Midbrain (tissue), 1 donor: ENCODE data around the gene SLC6A3.

Source experiments
- DNase-seq: peaks from one replicate; lab custom pipeline; 2025; lab: John Stamatoyannopoulos, UW

The SLC6A3 gene

DNA sequence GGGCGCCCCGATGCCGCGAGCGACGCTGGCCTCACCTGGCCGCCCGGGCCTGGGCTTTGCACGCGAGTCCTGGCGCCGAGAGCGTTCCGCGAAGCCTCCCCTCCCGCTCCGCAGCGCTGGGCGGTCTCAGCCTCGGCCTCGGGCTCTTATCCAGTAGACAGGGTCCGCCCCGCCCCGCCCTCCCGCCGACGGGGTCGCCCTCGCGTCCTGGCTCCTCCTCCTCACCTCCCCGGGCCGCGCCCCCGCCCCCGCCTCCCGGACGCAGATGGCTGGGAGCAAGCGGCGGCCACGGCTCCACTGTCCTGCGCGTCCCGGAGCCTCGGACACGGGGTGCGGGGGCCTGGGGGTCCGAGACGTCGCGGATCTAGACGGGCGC, at the start of gene SLC6A3:
TSS of gene SLC6A3 (minus strand) at position 128 of the 376 bp plus-strand sequence. CDS start 2,243 bp downstream, outside the sequence.
- DNase-seq = no peak

DNA sequence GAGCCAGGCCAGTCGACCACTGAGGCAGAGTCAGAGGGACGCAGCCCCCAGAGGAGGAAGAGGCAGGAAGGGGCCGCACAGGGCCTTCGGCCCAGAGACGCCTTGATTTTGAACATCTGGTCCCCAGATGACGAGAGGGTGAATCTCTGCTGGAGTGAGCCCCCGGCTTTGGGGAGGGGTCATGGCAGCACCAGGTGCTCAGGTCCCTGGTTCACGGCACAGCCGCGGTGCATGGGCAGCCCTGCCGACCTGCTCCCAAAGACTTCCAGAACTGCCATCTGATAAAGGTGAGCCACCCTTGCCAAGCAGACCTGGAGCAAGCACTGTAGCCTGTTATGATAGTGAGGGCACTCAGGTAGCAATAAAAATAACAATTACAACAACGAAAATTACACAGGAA, 48.7 kb upstream of the SLC6A3 start:
- DNase-seq = no peak

DNA sequence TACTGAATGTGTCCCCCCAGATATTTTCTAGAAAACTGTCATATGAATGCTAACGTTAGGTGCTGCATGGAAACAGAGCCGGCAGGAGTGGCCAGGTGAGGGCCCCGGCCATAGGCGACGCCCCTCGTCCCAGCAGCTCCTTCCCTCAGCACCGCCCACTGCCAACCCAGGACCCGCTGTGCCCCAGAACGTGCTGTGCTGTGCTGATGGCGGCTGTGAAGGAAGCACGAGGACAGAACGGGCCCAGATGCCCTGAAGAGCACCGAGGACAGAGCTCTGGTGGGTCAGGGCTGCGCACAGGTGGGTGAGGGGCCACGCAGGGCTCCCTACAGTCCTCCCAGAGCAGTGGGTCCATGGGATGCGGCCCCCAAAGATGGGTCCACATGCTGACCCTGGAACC, 48.2 kb upstream of the SLC6A3 start:
- DNase-seq = no peak

DNA sequence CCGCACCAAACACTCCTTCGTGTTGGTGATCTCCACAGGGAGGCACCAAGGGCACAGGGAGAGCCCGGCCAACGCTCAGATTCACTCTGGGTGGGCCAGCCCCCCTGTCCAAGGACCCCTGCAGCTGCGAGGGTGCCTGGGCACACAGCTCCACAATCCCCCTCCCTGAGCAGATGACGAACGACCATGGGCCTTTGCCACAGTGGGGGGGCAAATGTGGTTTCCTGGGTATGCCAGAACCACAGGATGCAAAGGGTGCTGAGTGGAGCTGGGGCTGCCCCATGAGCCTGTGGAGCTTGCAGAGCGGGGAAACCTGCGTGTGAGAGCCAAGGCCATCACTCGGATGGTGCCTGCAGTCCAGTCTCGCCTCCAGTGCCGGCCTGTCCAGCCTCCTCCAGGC, 47.5 kb upstream of the SLC6A3 start:
- DNase-seq = no peak

DNA sequence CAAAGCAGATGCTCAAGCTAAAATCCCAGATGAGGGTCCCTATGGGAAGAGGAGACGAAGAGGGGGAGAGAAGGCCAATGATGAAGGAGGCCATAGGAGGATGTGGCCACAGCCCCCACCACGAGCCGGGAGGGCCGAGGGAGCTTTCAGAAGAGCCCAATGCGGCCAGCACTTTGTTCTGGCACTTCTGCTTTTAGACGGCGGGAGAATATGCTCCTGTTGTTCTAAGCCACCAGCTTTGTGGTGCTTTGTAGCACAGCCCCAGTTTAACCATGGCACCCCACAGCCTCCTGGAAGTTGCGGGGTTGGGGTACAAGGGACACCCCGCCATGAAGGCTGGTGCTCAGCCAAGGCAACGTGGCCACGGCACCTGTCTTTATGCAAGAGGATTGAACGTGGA, 45.1 kb upstream of the SLC6A3 start:
- no peak for DNase-seq

DNA sequence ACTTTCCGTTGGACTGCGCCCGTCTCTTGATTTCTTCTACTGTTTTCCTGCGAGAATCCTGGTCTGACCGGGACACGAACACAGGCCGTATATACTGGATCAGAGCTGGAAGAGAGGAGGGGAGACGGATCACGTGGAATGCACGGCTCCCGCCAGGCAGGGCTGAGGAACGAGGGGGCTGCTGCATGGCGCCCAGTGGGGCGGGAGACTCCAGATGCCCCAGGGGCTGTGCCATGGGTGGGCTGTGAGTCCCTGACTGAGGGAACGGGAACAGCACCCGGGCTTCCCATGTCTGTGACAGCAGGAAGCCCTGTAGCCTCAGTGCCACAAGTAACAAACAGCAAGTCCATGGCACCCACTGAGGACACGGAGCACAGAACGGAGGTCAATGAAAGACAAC, 44.5 kb upstream of the SLC6A3 start:
- DNase-seq = no peak

DNA sequence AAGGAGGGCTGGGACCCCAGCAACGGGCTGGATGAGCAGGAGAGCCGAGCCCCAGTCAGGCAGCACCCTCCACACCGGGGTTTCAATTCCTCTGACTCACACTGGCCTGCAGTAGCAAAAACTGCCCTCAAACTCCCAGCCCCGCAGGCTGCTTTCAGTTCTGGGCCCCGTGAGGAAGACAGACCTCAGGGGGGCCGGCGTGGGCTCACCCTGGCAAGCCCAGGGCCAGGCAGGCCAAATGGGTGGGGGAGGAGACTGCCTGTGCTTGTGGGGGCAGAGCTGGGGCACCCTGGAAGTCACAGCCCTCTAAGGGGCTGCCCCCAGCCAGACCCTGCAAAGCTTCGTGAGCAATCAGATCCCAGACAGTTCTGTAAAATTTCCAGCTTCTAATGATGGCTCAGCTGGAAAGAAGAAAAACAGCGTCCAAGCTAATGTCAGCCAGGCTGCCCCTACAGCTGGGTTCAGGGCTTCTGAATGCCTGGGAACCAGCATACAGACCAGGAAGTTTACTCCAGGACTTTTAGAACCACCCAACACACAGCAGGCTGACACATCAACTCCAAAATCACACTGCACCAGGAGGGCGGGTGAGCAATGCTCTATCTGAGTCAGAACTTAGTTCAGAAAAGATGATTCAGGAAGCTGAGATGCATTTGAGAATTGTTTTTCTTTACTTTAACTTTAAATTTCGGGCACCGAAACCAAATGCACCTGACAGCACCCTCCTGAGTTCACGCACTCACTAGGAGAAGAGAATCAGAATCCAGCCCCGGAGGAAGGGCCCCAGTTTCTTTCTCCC, 43.8 kb upstream of the SLC6A3 start:
- DNase-seq = no peak

DNA sequence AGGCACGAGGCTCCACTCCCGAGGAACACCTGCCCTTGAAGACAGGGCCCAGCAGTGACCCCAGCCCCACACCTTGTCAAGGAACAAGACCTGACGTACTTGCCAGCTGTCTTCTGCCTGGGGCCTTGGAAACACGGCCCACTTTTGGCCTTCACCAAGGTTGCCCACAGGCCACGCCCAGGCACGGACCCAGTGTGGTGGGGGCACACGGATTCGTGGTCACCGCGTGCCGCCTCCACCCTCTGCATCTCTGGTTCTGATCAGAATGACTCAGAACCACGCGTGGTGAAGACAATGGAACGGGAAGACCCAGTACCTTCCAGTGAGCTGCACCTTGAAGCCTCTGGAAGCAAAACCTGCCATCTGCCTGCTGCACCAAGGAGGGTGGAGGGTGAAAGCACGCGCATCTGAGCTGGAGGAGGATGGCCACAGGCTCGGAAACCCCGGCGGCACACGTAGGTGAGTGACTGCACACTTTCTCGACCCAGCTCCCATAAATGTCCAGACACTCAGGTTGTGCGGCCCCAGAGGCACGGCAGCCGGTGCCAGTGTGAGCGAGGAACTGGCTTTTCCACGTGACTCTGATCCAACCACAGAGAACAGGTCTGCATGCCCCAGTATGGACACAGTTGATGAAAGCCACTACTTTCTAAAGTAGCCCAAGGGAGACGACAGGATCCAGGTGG, 42.0 kb upstream of the SLC6A3 start:
- DNase-seq = no peak

DNA sequence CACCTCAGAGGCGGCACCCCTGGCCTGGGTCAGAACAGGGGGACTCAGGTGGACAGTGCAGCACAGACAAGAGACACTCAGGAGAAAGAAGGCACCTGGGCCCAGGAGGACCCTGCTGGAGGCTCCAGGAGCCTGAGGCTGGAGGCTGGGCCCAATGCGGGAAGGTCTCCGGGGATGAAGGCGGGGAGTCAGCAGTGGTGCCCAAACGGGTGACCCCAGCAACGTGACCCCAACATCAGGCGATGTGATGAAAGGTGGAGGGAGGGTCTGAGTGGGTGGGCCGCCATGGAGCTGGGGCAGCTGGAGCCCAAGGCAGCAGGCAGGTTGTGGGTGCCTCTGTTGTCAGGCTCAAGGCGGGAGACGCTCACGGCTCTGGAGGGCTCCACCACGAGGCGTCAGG, 41.0 kb upstream of the SLC6A3 start:
- no peak for DNase-seq

DNA sequence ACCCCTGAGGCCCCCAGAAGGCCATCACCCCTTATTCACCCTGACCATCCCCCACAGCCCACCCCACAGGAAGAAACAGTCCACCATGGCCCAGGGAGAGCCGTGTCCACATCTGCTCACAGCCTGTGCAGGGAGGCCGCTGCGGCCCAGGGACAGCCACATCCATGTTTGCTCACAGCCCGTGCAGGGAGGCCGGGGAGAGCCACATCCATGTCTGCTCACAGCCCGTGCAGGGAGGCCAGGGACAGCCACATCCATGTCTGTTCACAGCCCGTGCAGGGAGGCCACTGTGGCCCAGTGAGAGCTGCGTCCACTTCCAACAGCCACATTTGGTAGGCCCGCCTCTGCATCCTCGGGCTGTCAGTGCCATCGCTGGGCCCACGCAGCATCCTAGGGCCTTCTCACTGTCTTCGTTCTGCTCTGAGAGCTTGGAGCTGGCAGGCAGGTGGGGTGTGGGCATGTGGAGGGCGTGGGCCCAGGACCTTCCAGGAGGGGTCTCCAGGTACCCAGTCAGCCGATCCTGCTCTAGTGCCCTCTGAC, 40.4 kb upstream of the SLC6A3 start:
- DNase-seq = no peak

DNA sequence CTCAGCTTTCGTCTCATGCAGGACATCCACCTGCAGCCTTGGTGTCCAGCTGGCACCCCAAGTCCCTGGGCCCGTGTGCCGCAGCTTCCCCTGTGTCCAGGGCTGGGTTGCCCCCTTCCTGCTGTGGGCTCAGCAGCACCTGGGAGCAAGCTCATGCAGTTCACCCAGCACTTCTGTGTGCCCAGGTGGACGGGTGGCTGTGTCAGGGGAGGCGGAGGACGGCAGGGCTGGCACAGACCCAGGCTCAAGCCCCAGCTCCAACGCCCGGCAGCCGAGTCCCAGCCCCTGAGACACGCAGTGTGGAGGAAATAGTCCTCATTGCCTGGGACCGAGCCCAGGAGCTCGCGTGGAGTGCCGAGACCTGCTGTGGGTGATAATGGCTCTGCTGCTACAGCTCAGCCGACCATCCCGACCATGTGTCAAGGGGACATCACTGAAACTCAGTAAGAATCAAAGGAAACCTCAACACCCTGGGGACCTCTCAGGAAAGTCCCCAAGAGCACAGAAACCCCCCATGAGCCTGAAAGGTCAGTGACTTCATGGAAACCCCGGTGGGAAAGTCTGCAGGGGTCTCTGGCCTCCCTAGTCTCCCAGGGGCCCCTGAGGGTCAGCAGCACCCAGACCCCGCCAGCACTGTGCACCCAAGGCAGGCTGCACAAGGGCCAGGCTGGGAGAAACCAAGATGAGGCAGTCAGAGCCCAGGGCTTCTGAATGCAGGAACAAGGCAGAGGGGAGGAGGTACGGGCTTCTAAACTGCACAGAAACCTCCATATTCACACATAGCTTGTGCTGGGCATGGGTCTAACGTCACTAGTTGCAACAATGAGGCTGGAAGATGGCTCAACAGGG, 39.7 kb upstream of the SLC6A3 start:
- DNase-seq = no peak

DNA sequence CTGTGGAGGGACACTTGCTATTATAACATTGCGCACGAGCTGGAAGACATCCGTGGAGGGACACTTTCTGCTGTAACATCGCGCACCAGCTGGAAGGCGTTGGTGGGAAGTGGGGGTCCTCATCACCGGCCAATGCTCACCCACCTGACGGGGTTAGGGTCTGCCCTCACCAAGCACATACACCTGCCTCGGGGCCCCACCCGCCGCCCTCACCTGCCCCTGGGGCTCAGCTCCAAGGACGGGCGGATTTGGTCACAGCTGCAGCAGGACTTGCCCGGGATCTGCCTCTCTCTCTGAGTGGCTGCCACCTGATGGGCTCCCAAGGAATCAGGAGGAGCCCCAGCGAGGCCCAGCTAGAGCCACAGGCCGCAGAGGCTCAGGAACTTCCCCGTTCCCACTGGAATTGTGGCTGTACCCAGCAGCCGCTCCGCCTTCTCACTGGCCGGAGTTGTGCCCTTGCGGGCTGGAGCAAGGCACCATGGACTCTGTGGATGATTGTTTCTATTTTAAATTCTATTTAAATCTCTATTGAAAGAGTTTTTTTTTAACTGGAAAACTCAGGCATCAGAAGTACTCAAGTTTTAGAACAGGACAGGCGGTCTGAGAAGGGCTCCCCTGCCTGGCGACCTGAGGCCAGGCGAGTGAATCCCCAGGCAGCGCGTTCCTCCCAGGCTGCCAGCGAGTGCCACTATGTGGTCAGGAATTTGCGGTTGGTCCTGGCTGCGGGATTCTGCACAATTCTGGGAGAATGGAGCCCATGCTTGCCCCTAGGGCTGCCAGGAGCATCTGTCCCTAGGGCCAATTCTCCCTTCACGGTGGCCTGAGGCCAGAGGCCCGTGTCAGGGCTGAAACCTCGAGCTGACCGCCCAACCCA, 38.9 kb upstream of the SLC6A3 start:
- no peak for DNase-seq

DNA sequence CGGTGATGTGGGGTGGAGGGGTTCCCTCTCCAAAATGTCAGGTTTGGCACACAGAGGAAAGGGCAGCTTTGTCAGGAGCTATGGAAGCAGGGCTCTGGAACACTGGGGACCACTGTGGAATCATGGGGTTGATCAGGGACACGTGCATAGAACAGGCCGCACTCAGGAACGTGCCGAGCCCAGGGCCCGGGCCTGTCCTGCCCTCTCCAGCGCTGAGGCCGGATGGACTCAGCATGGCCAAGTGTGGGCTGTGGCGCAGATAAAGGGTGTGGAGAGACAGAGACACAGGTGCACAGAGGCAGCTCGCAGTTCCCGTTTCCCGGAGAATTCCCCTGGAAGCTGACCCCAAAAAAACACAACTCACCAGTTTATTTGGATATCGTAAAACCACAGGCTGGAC, 37.8 kb upstream of the SLC6A3 start:
- no peak for DNase-seq

DNA sequence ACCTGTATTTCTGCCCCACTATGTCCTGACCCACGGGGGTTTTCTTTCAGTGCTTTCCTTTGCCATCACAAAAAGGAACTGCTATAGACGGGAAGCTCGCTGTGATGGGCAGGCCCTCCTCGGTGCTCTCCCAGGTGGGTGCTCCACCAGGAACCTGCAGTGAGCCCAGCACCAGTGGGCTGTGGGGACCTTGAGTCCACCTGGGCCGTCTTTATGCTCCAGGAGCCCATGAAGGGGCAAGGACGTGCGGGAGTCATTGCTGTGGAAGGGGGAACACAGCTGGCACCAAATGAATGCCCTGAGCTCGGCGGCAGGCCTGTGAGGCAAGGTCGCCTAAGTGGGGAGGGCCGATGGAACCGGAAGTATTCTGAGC, 36.7 kb upstream of the SLC6A3 start:
- DNase-seq = no peak

DNA sequence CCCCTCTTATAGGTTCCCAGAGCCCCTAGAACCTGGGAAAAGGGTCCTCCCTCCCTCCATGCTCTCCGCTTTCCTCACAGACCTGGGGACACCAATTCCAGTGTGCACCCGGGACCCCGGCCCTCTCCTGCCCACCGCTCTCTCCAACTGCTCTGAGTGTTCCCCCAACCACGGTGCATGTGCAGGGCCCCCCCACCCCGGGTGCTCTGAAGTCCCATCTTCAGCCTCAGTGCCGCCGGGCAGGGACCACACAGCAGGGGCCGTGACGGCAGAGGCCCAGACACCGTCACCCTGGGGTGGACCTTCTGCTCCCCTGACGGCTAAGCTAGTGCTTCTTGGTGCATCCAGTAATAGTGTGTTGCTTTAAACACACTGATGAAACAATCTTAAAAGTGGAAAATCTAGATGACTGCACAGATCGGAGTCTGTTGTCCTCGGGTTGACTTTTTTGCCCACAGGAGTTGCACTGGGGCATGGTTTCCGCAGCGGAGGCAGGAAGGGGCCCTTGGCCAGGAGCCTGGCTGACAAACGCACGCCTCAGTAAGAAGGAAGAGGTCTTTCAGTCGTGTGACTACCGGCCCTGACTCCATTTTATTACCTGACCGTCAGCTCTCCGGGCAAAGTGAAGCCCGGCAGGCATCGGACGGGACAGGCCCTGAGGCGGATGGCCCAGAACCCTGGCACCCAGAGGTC, 36.2 kb upstream of the SLC6A3 start:
- DNase-seq = no peak

DNA sequence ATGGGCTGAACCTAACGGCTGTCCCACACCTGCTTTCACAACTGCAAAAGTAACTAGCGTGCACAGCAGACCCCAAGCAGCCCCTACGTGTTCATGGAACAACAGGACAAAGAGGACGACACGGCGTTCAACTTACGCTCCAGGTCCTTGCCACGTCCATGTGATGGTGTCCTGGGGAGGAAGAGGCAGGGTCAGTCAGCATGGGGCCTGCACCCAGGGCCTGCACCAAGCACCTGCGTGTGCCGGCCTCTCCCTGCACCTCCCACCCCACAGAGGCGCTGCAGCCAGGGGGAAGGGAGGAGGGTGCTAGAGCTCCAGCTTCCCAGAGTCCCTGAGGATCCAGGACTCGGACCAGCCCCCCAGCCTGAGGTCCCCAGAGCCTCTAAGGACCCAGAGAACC, 35.6 kb upstream of the SLC6A3 start:
- no peak for DNase-seq

DNA sequence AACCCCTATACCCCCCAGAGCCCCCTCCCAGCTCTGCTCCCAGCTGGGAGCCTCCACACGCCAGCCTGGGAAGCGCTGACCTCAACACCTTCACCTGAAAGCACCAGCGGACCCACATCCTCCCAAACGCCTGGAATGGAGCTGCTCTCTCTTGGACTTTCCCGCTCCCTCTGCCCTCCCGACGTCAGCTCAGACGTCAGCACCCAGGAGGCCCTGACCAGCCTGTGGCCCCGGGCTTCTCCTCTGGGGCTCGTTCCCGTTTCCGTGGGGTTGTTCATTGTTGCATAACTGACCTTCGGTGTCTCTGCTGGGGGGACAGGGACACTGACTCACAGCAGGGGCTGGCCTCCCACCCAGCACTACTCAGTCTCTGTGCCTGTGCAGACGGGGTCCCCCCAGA, 35.0 kb upstream of the SLC6A3 start:
- no peak for DNase-seq

DNA sequence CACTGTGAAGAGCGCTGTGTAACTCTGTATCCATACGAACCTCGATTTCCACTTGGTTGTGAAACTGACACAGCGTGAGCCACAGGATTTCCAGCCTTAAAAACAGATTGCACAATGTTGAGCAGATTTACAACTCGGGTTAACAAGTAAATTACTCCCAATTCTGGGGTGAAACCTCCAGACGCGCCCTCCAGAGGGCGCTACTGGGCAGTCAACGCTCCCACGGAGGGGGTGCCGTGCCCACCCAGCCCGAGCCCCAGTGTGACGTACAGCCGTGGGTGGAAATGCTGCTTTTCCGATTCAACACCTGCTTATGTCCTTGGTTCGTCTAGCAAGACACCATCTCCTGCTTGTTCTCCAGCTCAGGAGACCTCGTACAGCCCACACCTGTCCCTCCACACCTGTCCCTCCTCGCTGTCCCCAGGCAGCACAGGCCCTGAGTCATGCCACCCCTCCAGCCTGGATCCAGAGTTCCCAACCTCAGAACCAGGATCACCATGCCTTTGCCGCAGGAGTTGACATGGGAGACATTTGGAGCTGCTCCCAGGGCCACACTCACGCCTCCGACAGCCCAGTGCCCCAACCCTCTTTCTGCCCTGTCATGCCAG, 34.4 kb upstream of the SLC6A3 start:
- no peak for DNase-seq

DNA sequence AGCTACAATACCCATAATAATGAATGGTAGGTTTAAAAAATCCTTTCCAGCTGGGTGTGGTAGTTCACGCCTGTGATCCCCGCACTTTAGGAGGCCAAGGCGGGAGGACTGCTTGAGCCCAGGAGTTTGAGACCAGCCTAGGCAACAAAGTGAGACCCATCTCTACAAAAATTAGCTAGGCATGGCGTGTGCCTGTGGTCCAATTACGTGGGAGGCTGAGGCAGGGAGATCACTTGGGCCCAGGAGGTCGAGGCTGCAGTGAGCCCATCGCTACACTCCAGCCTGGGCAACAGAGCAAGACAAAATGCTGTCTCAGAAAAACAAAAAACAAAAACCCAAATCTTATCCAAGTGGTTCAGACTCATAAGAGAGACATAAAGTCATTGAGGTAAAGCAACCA, 33.8 kb upstream of the SLC6A3 start:
- no peak for DNase-seq

DNA sequence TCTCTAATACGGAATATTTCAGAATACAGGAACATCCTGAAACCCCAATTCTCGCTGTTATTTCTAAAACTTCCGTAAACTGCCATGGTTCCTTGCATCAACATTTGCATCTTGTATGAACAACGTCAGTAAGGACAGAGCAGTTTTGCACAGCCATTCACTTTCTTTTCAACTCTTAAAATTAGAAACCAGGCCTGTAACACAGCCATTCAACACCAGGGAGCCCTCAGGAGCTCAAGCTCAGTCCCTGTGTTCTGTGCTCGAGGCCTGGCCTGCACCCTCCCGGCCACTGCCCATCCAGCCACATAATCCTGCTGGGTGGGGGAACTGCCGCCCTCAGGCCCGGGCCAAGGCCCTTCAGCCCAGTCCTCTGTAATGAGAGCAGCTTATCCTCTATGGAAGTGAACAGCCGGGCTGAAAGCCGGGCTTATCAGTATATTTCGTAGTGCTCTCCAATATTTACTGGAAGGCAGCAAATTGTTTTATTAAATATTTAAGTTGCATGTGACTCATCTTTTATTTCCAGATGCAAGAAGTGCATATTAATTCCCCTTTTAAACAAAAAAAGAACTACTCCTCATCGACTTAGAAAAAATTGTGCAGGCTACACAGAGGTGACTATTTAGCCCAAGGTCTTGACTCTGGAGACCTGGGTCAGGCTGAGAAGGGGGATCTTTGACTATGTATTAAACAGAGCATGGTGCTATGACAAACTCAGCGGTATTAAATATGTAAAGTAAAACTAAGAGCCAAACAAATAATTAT, 33.2 kb upstream of the SLC6A3 start:
- DNase-seq = no peak
